Stimulated activated CD4-positive, alpha-beta T cell treated with anti-CD3 and anti-CD28 coated beads, Interleukin-15, amount 100 ng/mL, for 24 hours (primary cell): ENCODE data around the gene MZT2B.
A peak's percentile ranks its signal among the peaks of the same experiment; 100 is the strongest.
"Not testable (repeated sequence)": the region's sequence is repeated elsewhere in the genome, so short reads cannot be mapped to it uniquely, and the experiment has no call there.

ENCODE experiments used
- DNase-seq: peaks from one replicate; pipeline ENCODE4 v3.0.0-alpha.2; 2020

Gene MZT2B

GRCh38 chr2:130152816-130153595, 29.1 kb upstream of the MZT2B start:
- DNase-seq: no peak

GRCh38 chr2:130153721-130154422, 28.2 kb upstream of the MZT2B start:
- DNase-seq: not testable (repeated sequence)

- not testable (repeated sequence) for DNase-seq
These were observed 27.7 kb upstream of the MZT2B start for GRCh38 chr2:130154423-130154770.

- no peak for DNase-seq
These were observed 27.0 kb upstream of the MZT2B start for GRCh38 chr2:130154773-130155765.

- peak; percentile 23 for DNase-seq
These were observed 26.0 kb upstream of the MZT2B start for GRCh38 chr2:130155956-130156623.

- DNase-seq: no peak
These were observed 25.4 kb upstream of the MZT2B start for GRCh38 chr2:130156624-130157004.

- not testable (repeated sequence) for DNase-seq
These were observed 24.7 kb upstream of the MZT2B start for GRCh38 chr2:130157354-130157753.

GRCh38 chr2:130157825-130158514, 24.1 kb upstream of the MZT2B start:
- DNase-seq: not testable (repeated sequence)

- DNase-seq: no peak
These were observed 23.4 kb upstream of the MZT2B start for GRCh38 chr2:130158631-130159030.

- not testable (repeated sequence) for DNase-seq
These were observed 22.7 kb upstream of the MZT2B start for GRCh38 chr2:130159376-130159775.

- no peak for DNase-seq
These were observed 21.9 kb upstream of the MZT2B start for GRCh38 chr2:130160131-130160530.

- not testable (repeated sequence) for DNase-seq
These were observed 21.0 kb upstream of the MZT2B start for GRCh38 chr2:130160838-130161705.

GRCh38 chr2:130162486-130162885, 19.6 kb upstream of the MZT2B start:
- DNase-seq: not testable (repeated sequence)

GRCh38 chr2:130162968-130163367, 19.1 kb upstream of the MZT2B start:
- no peak for DNase-seq

- DNase-seq: no peak
These were observed 16.6 kb upstream of the MZT2B start for GRCh38 chr2:130165293-130166016.

- DNase-seq: not testable (repeated sequence)
These were observed 15.5 kb upstream of the MZT2B start for GRCh38 chr2:130166611-130167010.

GRCh38 chr2:130169163-130169562, 12.9 kb upstream of the MZT2B start:
- not testable (repeated sequence) for DNase-seq

- DNase-seq: no peak
These were observed 12.2 kb upstream of the MZT2B start for GRCh38 chr2:130169896-130170295.

- DNase-seq: not testable (repeated sequence)
These were observed 7.2 kb upstream of the MZT2B start for GRCh38 chr2:130174866-130175265.
